CD14-positive monocyte (primary cell): ENCODE measurements around the gene EMILIN1. TPM values are rescaled to one million over a fixed set of nuclear protein-coding genes. Genes with fewer than 3 reads are reported as not detected.

ENCODE experiments used
- DNase-seq, 3 donors: peaks; one replicate each; pipeline ENCODE4 v3.0.0-alpha.2; 2011 to 2022
- H2AFZ ChIP-seq: 2 replicates; pipeline ENCODE4 v1.6.0; 2012; ENCODE audit warnings: mild to moderate bottlenecking, low read depth, low read length, inconsistent platforms; ENCODE audit not compliant: insufficient read depth, poor library complexity, severe bottlenecking
- H3K27ac ChIP-seq, 2 donors: 1 replicate in 1 of 2; 2 replicates in 1 of 2; pipeline ENCODE4 v1.5.1; 2012 to 2013; ENCODE audit warnings: low read length in 2 of 2, control low read depth in 1 of 2, inconsistent platforms in 1 of 2, low read depth in 1 of 2, mild to moderate bottlenecking in 1 of 2
- H3K27me3 ChIP-seq, 2 donors: one replicate each; pipeline versions ENCODE4 v1.6.0 to v1.6.1; 2011 to 2013; ENCODE audit warnings: low read length in 2 of 2; ENCODE audit not compliant: control insufficient read depth in 2 of 2, insufficient read depth in 2 of 2
- H3K36me3 ChIP-seq, 2 donors: replicated peaks in 1 of 2; 1 replicate in 1 of 2; 2 replicates in 1 of 2; pipeline versions ENCODE4 v1.5.1 to v1.6.1; 2012 to 2013; ENCODE audit warnings: low read length in 2 of 2, control low read depth in 1 of 2, inconsistent platforms in 1 of 2, mild to moderate bottlenecking in 1 of 2; ENCODE audit not compliant: insufficient read depth in 2 of 2, control insufficient read depth in 1 of 2
- H3K4me1 ChIP-seq, 2 donors: 1 replicate in 1 of 2; 2 replicates in 1 of 2; pipeline versions ENCODE4 v1.5.1 to v1.6.1; 2012 to 2013; ENCODE audit warnings: low read length in 2 of 2, control low read depth in 1 of 2, inconsistent platforms in 1 of 2, mild to moderate bottlenecking in 1 of 2, moderate library complexity in 1 of 2; ENCODE audit not compliant: insufficient read depth in 2 of 2, control insufficient read depth in 1 of 2
- H3K4me2 ChIP-seq: replicated peaks from 2 replicates; pipeline ENCODE3; 2012; ENCODE audit warnings: low read length, moderate library complexity, mild to moderate bottlenecking; ENCODE audit not compliant: poor library complexity, severe bottlenecking; ENCODE audit errors: extremely low read depth
- H3K4me3 ChIP-seq, 3 experiments: fragments of 200-600 bp in 1 of 3; sonication (generic) in 1 of 3; replicated peaks in 1 of 3; 1 replicate in 2 of 3; 2 replicates in 1 of 3; pipeline ENCODE4 v1.5.1; 2011 to 2013; ENCODE audit warnings: low read length in 3 of 3, mild to moderate bottlenecking in 3 of 3, control low read depth in 2 of 3, low read depth in 2 of 3, inconsistent platforms in 1 of 3, moderate library complexity in 1 of 3
- H3K79me2 ChIP-seq: 2 replicates; pipeline ENCODE4 v1.6.0; 2012; ENCODE audit warnings: mild to moderate bottlenecking, control low read depth, inconsistent platforms, low read length, moderate library complexity; ENCODE audit not compliant: insufficient read depth
- H3K9ac ChIP-seq: 2 replicates; pipeline ENCODE4 v1.6.0; 2017; ENCODE audit warnings: low read length, mild to moderate bottlenecking; ENCODE audit not compliant: insufficient read depth, poor library complexity, severe bottlenecking
- H3K9me3 ChIP-seq, 2 donors: replicated peaks in 1 of 2; 1 replicate in 1 of 2; 2 replicates in 1 of 2; pipeline versions ENCODE4 v1.5.1 to v1.6.1; 2012 to 2013; ENCODE audit warnings: low read length in 2 of 2, control low read depth in 1 of 2; ENCODE audit not compliant: control insufficient read depth in 1 of 2, insufficient read depth in 1 of 2
- H4K20me1 ChIP-seq: 2 replicates; pipeline ENCODE4 v1.6.0; 2012; ENCODE audit warnings: mild to moderate bottlenecking, low read length, control low read depth, moderate library complexity; ENCODE audit not compliant: insufficient read depth
- H3K27ac Mint-ChIP-seq, 7 donors: one replicate each; pipeline ENCODE4 v1.8.0; 2020; ENCODE audit warnings: mild to moderate bottlenecking in 7 of 7, mixed read lengths in 7 of 7, moderate library complexity in 6 of 7, inconsistent platforms in 2 of 7
- H3K27me3 Mint-ChIP-seq, 3 donors: one replicate each; pipeline ENCODE4 v1.8.0; 2021 to 2022; ENCODE audit warnings: low read depth in 3 of 3, mild to moderate bottlenecking in 3 of 3, mixed read lengths in 3 of 3, moderate library complexity in 3 of 3, inconsistent platforms in 1 of 3
- H3K36me3 Mint-ChIP-seq, 2 donors: one replicate each; pipeline ENCODE4 v1.8.0; 2020; ENCODE audit warnings: mixed read lengths in 2 of 2, inconsistent platforms in 1 of 2, mild to moderate bottlenecking in 1 of 2
- H3K4me1 Mint-ChIP-seq: one replicate; pipeline ENCODE4 v1.8.0; 2020; ENCODE audit warnings: mild to moderate bottlenecking, mixed read lengths
- H3K4me3 Mint-ChIP-seq, 2 donors: one replicate each; pipeline ENCODE4 v1.8.0; 2020; ENCODE audit warnings: mild to moderate bottlenecking in 2 of 2, mixed read lengths in 2 of 2, moderate library complexity in 1 of 2
- H3K9me3 Mint-ChIP-seq, 7 donors: one replicate each; pipeline ENCODE4 v1.8.0; 2020 to 2022; ENCODE audit warnings: mixed read lengths in 7 of 7, mild to moderate bottlenecking in 6 of 7, moderate library complexity in 6 of 7, inconsistent platforms in 2 of 7
- CTCF ChIP-seq: fragments of 200-600 bp; IDR thresholded peaks from one replicate; pipeline ENCODE4 v1.8.0; 2022; ENCODE audit warnings: antibody characterized with exemption, mild to moderate bottlenecking
- WGBS: methylation state at CpG from one replicate; pipeline ENCODE4 v1.1.5; 2013; ENCODE audit warnings: missing lambda C conversion rate; ENCODE audit not compliant: insufficient coverage; 5-methylcytosine and 5-hydroxymethylcytosine counted together
- intact Hi-C, 2 donors: fragments of 100-400 bp; cut with micrococcal nuclease; formaldehyde crosslinking; loops; one replicate each; pipeline versions ENCODE4 v1.15.0 to v1.15.1; 2023
- polyA plus RNA-seq, 3 donors: library from polyadenylated mRNA; depleted of rRNA in 1 of 3; unstranded in 2 of 3; stranded (reverse) in 1 of 3; fragments of 300-500 nt in 2 of 3; fragments of >200 nt in 1 of 3; fragmentation: Illumina TruSeq in 2 of 3; gene quantifications; 1 replicate in 2 of 3; 2 replicates in 1 of 3; pipeline ENCODE4 v1.2.3, GENCODE V29; 2012 to 2021

EMILIN1 gene
- polyA plus RNA-seq, 3 donors, result 0.43 to 1.0 (median 0.44) TPM

- H3K9me3 ChIP-seq, result no peaks in the 10 kb centered on the region
- peaks cover 12 to 29% of the 10 kb centered on the region in 2 donors for H3K27me3 ChIP-seq
- peak overlapping the region; percentile 96 to 98 (median 97) for H3K27ac Mint-ChIP-seq
- H3K4me2 ChIP-seq, result peak overlapping the region; percentile 76
- peaks cover 0 to 7% (median 5%) of the 10 kb centered on the region in 7 donors for H3K9me3 Mint-ChIP-seq
- H3K36me3 Mint-ChIP-seq, result peaks cover 3 to 4% of the 10 kb centered on the region in 2 donors
- H3K79me2 ChIP-seq, result no peaks in the 10 kb centered on the region
- H2AFZ ChIP-seq, result peak overlapping the region; percentile 90
- no peaks in the 10 kb centered on the region for H3K36me3 ChIP-seq
- intact Hi-C loops, result no loop called here
- DNase-seq, result peak; percentile 32 to 52 (median 50)
- H3K4me3 Mint-ChIP-seq, result peak overlapping the region; percentile 45 to 64
- TF ChIP-seq CTCF, result no peak
- WGBS, result 18% methylated on average over 2 of the region's 2 CpGs
- H3K27me3 Mint-ChIP-seq, result peaks cover 23 to 28% (median 27%) of the 10 kb centered on the region in 3 donors
- peaks cover 33 to 38% of the 10 kb centered on the region in 2 donors for H3K4me1 ChIP-seq
- H3K4me1 Mint-ChIP-seq, result peaks cover 34% of the 10 kb centered on the region
- peak overlapping the region; percentile 0 to 87 for H3K27ac ChIP-seq
- no peak overlapping the region for H3K9ac ChIP-seq
- no peak overlapping the region for H3K4me3 ChIP-seq
- H4K20me1 ChIP-seq, result no peaks in the 10 kb centered on the region
These were observed 43.5 kb downstream of the EMILIN1 start for GRCh38 chr2:27121906-27122305.

GRCh38 chr2:27122791-27123190, 44.4 kb downstream of the EMILIN1 start:
- Histone ChIP-seq H3K9ac (peak overlapping the region; percentile 83), H3K27me3 (peaks cover 12 to 22% of the 10 kb centered on the region in 2 donors), H4K20me1 (no peaks in the 10 kb centered on the region), H3K27ac (peak overlapping the region; percentile 87 to 90), H3K4me3 (peak overlapping the region; percentile 59 to 79 (median 70)), H3K36me3 (no peaks in the 10 kb centered on the region), H3K9me3 (no peaks in the 10 kb centered on the region), H3K79me2 (no peaks in the 10 kb centered on the region), H3K4me2 (peak overlapping the region; percentile 76), H3K4me1 (peaks cover 33 to 38% of the 10 kb centered on the region in 2 donors), H2AFZ (peak overlapping the region; percentile 90)
- TF ChIP-seq CTCF, result no peak
- Mint-ChIP-seq H3K36me3 (peaks cover 3 to 4% of the 10 kb centered on the region in 2 donors), H3K27ac (peak overlapping the region; percentile 96 to 98 (median 97)), H3K9me3 (peaks cover 0 to 7% (median 5%) of the 10 kb centered on the region in 7 donors), H3K4me3 (peak overlapping the region; percentile 91 to 96), H3K27me3 (peaks cover 19 to 23% (median 22%) of the 10 kb centered on the region in 3 donors), H3K4me1 (peaks cover 34% of the 10 kb centered on the region)
- DNase-seq, result no peak
- intact Hi-C loops, result no loop called here
- 94% methylated on average over 4 of the region's 7 CpGs for WGBS
